HG03039 (cell line): ENCODE measurements around the gene ABHD8.

Experiments used
- ATAC-seq: cut with Tn5 transposase; IDR thresholded peaks from one replicate; pipeline ENCODE4 v1.9.1; 2021; ENCODE audit warnings: mild to moderate bottlenecking, moderate library complexity; ENCODE audit not compliant: unreplicated experiment

ABHD8 gene

DNA sequence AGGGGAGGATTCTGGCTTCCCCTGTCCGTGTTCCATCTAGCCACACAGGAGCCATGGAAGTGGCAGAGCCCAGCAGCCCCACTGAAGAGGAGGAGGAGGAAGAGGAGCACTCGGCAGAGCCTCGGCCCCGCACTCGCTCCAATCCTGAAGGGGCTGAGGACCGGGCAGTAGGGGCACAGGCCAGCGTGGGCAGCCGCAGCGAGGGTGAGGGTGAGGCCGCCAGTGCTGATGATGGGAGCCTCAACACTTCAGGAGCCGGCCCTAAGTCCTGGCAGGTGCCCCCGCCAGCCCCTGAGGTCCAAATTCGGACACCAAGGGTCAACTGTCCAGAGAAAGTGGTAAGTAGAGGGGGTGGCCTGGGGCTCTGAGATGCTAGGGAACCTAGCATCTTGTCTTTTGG, 34.5 kb downstream of the ABHD8 start:
- ATAC-seq = no peak

DNA sequence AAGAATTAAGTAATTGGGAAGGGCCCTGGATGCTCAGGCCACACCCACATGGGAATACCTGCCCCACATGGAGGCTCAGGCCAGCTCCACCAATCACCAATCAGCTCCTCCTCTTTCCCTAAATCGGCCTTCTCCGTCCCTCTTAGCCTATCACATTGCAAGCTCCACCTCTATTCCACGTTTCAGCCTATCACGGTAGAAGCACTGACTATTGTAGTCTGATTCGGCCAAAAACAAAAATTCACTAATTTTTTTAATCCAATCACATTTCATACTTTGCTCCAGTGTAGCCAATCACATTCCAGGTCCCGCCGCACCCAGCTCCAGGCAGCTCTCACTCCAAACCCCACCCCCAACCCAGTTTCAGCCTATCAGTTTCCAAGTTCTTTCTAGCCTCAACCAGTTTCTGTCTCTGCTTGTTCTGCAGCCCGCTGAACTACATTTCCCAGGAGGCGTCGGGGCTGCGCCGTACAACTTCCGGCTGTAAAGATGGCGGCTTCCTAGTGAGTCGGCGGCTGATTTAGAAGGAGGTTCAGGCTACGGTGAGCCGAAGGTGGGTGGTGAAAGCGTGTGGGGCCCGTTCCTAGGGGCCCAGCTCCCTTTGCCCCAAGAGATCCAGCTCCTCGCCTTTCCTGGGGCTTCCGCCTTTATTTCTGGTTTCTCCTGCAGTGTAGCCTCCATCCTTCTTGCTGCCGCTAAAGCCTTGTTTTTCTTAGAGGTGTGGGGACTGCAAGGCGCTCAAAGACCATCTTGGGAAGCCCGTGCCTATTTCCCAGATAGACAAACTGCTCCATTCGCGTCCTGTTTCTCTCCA, 36.0 kb downstream of the ABHD8 start, which contains the start of gene BABAM1:
TSS of gene BABAM1 (plus strand) at position 469 of the 814 bp plus-strand sequence. CDS start 1,364 bp downstream, outside the sequence.
- ATAC-seq = peak; percentile 89

DNA sequence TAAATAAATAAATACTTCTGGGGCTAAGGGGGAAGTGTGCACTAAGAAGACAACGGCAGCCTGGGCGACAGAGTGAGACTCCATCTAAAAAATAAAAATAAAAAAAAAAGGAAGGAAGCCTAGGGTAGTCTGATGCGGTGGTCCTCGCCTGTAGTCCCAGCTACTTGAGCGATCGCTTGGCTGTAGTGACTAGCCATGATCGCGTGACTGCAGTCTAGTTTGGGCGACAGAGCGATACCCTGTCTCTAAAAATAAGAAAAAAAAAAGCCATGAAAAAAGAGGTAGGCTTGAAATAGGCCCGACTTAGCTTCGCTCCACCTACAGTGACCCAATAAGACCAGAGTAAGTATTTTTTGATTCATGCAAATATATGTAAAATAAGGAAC, 36.6 kb downstream of the ABHD8 start:
- ATAC-seq = no peak

DNA sequence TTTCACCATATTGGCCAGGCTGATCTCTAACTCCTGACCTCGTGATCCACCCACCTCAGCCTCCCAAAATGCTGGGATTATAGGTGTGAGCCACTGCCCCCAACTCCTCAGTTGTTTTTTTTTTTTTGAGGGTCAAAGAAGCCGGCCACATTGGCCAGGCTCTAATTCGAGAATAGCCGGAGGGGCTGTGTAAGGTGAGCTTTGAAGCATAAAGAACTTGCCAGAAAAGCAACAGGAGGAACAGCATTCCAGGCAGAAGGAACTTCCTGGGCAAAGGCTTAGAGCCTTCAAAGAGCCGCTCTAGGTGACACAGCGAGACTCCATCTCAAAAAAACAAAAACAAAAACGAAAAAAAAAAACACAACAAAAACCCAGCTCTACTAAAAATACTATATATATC, 37.2 kb downstream of the ABHD8 start:
- no peak for ATAC-seq

DNA sequence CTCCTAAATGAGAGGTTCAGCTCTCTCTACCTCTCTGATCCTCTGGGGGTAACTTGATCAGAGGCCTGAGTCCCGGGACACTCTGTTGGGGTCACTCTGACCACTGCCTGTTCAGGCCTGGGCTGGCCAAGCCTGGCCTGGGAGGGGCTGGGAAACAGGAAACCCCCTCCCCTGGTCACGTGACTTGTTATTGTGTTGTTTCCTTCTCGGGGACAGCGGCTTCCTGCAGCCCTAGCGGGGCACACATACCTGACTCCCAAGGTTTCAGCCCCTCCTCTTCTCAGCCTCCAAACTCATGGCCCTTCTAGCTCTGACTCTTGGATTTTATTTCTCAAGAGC, 38.6 kb downstream of the ABHD8 start, which contains the start of gene USHBP1:
TSS of gene USHBP1 (minus strand) at position 105 of the 339 bp plus-strand sequence. CDS start 446 bp downstream, outside the sequence.
- no peak for ATAC-seq

DNA sequence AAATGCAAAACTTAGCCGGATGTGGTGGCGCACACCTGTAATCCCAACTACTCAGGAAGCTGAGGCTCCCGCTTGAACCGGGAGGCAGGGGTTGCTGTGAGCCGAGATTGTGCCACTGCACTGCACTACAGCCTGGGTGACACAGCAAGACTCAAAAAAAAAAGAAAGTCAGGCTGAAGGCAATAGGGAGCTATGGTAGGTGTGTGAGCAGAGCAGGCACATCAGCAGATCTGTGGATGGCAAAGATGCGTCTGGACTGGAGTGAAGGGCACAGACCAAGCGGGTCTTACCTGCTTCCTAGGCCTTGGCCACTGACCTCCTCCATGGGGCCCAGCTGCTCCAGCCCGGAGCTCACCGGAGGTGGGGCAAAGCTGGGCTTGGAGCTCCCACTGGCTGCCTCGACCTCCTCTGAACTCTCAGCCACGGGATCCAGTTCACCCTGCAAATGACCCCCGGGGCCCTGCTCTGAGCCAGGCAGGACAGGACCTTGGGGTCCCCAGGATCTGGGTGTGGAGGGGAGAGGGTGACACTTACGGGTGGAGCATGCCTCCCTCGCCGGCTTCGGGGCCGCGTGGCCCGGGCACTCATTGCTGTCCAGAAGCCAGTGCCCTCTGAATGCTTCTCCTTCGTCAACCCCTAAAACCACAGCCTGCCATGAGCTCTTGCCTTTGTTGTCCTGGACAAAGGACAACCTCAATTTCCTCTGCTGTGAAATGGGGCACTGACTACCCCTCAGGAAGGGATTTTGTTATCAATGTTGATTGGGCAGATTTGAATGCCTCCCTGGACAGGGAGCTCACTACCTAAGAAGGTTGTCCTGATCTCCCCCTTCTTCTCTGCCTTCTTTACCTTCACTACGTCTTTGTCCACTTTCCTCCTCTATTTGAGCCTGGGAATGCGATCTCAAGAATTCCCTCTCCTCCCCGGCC, 39.2 kb downstream of the ABHD8 start:
- ATAC-seq = no peak

DNA sequence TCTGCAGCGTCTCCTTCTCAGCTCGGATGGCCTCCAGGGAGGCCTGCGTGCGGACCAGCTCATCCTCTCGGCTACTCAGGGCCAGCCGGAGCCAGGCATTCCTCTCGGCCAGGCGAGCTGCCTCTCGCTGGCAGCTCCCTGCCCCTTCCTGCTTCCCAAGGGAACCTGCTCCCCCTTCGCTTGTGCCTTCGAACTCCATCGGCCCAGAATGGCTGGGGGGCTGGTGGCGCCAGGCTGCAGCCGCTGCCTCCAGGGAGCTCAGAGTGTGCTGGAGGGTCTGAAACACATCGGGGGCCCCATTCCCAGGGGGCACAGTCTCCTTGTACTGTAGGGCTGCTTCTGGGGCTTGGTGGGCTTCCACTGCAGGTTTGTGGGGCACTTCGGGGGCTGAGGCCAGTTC, 40.7 kb downstream of the ABHD8 start:
- no peak for ATAC-seq

DNA sequence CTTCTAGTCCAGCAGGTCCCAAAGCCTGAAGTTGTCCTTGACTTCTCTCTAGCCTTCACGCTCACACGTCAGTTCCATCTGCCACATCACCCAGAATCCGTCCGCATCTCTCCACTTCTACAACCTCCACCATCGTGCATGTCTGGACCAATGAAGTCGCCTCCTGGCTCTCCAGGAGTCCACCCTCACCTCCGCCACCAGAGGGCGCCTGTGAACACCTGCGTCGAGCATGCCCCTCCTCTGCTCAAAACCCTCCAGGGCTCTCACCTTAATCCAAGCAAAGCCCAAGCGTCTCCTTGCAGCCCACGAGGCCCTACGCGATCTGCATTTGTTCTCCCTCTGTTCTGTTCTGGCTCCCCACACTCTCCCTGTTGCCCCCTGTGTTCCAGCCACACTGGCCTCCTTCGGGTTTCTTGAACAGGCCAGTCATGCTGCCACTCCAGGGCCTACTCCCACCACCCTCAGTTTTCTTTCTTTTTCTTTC, 42.3 kb downstream of the ABHD8 start:
- peak; percentile 73 for ATAC-seq

DNA sequence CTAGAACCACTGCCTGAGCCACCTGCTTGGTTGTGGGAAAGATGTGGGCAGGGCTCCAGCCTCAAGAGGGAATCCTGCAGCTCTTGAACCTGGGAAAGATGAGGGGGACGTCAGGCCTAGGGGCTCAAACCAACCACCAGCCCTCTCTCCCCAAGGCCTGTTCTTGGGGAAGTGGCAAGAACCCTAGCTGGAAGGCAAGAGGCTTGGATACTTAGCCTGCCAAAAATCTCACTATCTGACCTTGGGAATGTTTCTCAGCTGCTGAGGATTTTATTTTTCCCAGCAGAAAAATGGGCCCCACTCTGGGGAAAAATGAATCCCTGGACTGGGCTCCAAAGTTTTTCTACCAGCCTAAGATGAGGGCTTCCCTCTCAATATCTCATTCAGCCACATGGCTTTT, 43.3 kb downstream of the ABHD8 start:
- ATAC-seq = no peak

DNA sequence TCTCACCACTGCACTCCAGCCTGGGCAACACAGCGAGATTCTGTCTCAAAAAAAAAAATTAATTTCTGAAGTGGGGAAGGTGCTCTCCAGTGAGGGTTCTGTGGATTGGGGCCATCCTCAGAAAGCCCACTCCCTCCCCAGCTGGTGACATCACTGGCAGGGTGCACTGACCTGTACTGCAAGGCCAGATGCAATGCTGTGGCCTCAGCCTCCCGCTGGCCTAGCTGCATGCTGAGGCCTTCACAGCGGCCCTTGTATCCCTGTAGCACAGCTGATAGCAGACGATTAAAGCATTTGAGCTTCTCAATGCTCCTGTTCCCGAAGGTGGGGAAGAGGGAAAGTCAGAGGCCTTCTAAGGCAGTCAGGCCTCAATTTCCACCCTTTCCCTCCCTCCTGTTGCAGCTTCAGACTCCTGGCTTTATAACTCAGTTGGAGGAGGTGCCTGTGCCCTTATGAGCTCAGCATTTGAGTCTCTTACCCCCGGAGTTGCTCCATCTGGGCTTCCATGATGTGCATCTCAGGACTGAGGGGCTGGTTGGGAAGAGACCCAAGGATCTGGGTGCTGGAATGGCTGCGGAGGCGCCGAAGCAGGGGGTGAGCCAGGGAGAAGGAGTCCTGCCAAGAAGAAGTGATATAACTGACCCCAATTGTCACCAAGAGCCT, 44.0 kb downstream of the ABHD8 start:
- ATAC-seq = no peak

DNA sequence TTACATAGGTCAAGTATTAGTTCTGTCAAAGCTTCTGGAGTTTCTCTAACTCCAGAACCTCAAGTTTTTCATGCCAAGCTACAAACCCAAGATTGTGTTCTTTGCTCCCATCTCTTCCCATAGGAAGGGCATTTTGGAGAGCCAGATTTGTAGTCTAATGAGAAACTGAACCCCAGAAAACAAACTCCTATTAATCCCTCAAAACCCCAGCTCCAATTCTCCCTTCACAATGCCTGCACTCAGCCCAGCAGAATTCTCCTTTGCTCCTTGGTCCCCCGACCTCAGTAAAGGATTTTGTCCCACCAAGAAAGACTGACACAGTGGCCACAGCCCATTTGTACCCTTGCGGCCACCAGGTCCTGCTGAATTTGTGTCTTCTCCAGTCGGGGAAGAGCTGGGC, 47.1 kb downstream of the ABHD8 start:
- ATAC-seq = no peak

DNA sequence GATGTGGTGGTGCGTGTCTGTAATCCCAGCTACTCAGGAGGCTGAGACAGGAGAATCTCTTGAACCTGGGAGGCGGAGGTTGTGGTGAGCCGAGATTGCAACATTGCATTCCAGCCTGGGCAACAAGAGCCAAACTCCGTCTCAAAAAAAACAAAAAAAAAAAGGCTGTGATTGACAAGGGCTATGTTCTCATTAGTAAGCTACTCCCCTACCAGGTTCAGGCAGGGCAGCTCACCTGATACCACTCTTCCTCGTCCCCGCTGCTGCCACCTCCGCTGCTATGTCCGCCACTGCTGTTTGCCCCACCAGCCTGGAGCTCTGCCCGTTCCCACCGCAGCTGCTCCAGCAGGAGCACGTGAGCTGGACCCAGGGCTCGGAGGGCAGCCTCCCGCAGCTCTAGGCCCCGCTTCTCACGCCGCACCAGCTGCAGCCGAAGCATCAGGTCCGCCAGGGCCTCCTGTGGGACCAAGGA, 48.0 kb downstream of the ABHD8 start:
- no peak for ATAC-seq

DNA sequence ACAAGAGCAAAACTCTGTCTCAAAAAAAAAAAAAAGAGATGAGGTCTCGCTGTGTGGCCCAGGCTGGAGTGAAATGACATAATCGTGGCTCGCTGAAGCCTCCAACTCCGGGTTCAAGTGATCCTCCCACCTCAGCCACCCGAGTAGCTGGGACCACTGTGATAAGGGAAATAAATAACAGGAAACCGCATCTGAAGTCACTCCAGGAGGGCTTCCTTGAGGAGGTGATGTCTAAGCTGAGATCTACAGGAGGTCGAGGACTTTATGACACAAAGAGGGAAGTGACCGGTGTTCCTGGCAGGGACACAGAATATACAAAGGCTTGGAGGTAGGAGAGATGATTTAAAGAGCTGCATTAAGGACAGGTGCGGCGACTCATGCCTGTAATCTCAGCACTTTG, 48.6 kb downstream of the ABHD8 start:
- no peak for ATAC-seq

DNA sequence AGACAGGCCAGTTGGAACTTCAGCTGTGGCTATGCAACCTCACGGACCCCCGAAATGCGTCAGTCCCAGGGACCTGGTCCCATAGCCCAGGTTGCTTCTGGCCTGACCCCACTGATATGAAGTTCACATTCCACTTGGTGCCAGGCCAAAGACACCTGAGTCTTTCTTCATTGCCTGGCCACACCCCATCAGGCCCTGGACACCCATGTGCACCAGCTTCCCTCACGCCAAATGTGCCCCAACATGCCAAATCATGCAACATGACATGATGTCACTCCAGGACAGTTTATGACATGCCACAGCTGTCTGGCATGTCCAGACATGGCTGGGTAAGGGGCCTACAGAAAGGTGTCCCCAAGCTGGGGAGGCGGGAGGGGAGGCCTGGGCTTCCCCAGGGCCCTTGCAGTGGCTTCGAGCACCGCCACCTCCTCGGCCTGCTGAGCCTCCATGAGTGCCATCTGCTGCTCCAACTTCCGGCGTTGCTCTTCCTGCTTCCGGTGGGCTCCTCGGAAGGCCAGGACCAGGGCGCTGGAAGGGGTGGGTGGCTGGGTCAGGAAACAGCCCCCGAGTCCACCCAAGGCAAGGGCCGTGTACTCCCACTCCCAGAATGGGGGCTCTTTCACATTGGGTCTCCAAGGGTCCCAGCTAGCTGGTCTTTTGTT, 53.2 kb downstream of the ABHD8 start:
- ATAC-seq = no peak

DNA sequence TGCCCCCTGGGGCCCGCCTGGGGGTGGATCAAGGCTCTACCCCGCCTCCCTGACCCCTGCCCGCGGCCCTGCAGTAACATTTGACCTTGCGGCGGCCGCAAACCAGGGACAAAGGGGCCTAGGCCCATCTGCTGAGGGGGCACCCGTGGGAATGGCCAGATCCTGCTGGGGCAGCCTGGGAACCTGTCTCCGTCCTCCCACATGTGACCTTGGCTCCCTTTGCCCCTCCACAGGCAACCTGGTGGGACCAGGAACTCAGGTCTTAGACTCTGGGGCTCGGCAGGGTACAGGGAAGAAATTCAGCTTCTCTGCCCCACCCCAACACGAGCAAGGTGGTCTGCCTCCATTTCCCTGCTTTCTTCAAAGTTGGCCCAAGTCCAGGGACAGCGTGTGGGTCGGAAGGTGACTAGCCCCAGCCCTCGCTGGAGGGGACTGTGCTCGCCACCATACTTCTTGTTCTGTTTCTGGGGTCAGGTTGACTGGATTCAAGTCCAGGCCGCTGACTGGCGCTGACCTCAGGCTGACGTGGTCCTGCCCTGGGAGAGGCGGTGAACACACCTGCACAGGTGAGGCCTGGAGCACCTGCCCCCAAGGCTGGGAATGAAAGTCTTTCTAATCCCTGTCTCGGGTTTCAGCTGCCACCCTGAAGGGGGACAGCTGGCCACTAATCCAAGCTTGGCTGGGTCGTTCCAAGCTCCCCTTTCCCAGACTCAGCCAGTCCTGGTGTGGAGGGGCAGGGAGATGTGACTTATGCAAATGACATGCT, 55.0 kb downstream of the ABHD8 start:
- ATAC-seq = no peak

DNA sequence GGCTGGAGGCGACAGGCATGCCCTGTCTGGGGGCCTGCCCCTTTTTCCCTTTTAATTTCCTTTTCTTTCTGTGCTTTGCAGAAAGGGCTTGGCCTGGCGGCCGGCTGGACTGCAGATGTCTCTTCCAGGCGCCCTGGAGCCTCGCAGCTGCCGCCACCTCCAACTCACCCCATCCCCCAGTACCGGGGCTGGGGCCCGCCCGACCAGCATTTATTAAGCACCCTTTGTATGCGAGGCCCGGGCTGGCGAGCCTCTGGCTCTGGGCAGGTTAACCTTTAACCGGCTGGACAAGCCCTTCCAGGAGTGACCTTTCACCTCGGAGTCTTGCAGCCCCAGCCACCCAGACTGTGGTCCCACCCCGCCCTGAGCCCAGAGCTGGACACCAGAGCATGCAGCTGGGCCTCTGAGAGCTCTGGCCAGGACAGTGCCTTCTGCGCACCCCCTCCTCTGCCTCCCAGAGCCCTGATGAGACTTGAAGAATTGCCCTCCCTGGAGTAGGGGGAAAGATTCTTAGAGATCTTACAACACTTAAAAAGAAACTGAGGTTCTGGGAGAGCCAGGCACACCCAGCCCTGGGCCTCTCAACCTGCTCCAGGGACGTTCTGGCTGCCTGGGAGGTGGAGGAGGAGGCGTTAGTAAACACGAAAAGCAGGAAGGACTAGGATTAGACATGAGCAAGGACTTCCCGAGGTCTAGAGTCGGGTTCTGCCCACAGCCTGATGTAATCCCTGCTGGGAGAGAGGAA, 56.4 kb downstream of the ABHD8 start:
- ATAC-seq = no peak

DNA sequence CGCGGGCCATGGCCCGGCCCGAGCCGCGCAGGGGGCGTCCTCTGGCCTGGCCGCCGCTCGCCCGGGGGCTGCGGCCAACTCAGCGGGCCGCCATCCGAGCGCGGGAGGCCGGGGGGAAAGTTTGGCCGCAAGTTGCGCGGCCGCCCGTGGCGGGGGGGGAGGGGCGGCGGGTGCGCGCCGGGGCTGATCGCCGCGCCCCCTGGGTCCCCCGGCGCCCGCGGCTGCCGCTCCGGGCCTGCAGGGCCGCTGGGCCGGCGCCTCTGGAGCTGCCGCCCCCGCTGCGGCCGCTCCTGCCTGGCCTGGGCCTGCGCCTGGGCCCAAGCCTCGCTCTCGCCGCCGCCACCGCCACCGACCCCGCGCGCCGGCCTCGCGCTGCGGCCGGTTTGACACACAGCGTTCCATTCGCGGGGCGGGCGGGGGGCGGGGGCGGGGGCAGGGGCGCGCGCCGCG, 57.7 kb downstream of the ABHD8 start, which contains the start of gene NR2F6:
TSS of gene NR2F6 (minus strand) at position 385 of the 450 bp plus-strand sequence. CDS start 699 bp downstream, outside the sequence.
- no peak for ATAC-seq

DNA sequence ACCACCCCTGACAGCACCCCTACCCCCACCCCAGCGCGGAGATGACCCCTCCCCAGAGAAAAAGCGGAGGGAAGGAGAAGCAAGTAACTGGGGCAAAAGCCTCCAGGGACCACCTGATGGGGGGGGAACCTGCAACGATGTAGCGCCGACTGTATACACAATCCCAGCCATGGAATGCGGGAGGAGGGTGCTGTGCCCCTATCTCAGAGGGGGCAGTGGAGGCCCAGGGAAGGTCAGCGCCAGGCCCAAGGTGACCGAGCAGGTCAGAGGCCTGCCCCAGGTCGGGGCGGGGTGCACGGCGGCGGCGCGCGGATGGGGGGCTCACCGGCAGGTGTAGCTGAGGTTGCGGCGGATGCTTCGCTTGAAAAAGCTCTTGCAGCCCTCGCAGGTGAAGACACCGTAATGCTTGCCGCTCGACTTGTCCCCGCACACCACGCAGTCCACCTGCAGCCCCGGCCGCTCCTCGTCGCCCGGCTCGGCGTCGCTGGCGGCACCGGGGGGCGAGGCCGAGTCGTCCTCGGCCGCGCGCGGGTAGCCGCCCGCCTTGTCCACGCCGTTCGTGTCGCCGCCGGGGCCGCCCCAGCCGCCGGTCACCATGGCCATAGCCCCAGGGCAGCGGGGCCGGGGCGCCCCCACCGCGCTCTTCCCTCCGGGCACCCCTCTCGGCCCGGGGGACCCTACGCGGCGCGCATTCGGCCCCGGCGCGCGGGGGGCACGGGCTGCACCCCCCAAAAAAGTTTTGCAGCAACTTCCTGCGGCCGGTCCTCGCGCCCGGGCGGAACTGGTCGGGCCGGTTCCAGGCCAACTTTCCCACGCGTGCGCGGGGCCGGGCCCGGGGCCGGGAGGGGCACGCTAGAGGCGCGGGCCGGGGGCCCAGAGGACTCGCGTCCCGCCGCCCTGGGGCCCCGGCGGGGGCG, 58.3 kb downstream of the ABHD8 start:
- ATAC-seq = peak; percentile 3
